Ectodermal cell (in vitro differentiated cells): ENCODE results near the gene SHISA2. TPM values are rescaled to one million over a fixed set of nuclear protein-coding genes. Genes with fewer than 3 reads are reported as not detected.
"Not testable (repeated sequence)": the region's sequence is repeated elsewhere in the genome, so short reads cannot be mapped to it uniquely, and the experiment has no call there.

Experiments
- H3K27ac ChIP-seq: 2 replicates; pipeline ENCODE4 v1.7.0; 2013; ENCODE audit warnings: mild to moderate bottlenecking, low read depth, low read length; ENCODE audit not compliant: insufficient read depth, poor library complexity, severe bottlenecking
- H3K27me3 ChIP-seq: 2 replicates; pipeline ENCODE4 v1.7.0; 2013; ENCODE audit warnings: mild to moderate bottlenecking, low read length; ENCODE audit not compliant: insufficient read depth, control insufficient read depth, poor library complexity, severe bottlenecking
- H3K36me3 ChIP-seq: one replicate; pipeline ENCODE4 v1.7.0; 2013; ENCODE audit warnings: low read length; ENCODE audit not compliant: control insufficient read depth, insufficient read depth
- H3K4me1 ChIP-seq: one replicate; pipeline ENCODE4 v1.7.0; 2013; ENCODE audit warnings: low read length; ENCODE audit not compliant: control insufficient read depth, insufficient read depth
- H3K4me3 ChIP-seq: 2 replicates; pipeline ENCODE4 v1.7.0; 2013; ENCODE audit warnings: low read depth, low read length, control low read depth; ENCODE audit not compliant: insufficient read depth
- H3K9me3 ChIP-seq: 2 replicates; pipeline ENCODE4 v1.7.0; 2013; ENCODE audit warnings: mild to moderate bottlenecking, low read length, moderate library complexity; ENCODE audit not compliant: control insufficient read depth
- WGBS, 2 experiments: methylation state at CpG; one replicate each; pipeline ENCODE4 v1.1.7; 2013; ENCODE audit warnings: missing lambda C conversion rate in 2 of 2; 5-methylcytosine and 5-hydroxymethylcytosine counted together
- polyA plus RNA-seq, 4 experiments: library from polyadenylated mRNA; stranded (reverse); fragments of 50-300 nt; gene quantifications; one replicate each; pipeline ENCODE4 v1.2.3, GENCODE V29; 2013

Gene SHISA2
- 63.9 TPM for polyA plus RNA-seq (2013, experiment 1 of 4)
- 124 TPM for polyA plus RNA-seq (2013, experiment 2 of 4)
- polyA plus RNA-seq (2013, experiment 3 of 4): 86.6 TPM
- polyA plus RNA-seq (2013, experiment 4 of 4): 101 TPM

DNA sequence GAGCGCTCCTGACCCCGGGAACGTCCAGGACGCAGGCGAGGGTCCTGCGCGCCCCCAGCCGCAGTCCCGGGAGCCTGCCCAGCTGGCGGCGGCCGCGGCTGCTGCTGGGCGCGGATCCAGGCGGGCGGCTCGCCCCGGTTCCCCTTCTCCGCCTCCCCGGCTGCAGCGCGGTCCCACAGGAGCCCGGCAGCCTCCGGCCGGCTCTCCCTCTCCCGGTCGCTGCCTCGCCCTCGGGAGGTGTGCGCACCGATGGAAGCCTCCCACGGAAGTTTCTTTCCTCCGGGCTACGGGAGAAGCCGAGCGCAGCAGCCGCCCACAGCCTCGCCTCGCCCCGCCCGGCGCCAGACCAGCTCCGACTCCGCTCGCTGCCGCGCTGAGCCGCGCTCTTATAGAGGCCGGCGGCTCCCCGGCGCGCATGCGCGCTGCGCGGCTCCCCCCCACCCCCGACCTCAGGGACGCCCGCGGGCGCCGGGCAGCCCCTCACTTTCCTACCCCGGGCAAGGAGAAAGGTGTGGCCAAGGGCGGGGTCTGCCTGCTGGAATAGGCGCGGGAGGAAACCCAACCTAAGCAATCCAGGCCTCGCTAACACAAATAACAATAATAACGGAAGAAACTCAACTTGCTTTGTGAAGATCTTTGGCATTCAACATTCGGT is at the start of gene SHISA2:
Gene SHISA2, minus strand, starts transcription at position 360 of the 655 bp plus-strand sequence. CDS start 1,041 bp downstream, outside the sequence.
- Histone ChIP-seq H3K4me1 (no peaks in the 10 kb centered on the region), H3K27ac (no peak within 1 kb of the TSS), H3K9me3 (no peaks in the 10 kb centered on the region), H3K27me3 (peaks cover 74% of the 10 kb centered on the region), H3K4me3 (peak within 1 kb of the TSS; percentile 61), H3K36me3 (peaks cover 3% of the 10 kb centered on the region)
- 2% methylated on average over 72 of the region's 72 CpGs for WGBS, 2 experiments

- H3K36me3 ChIP-seq: no peaks in the 10 kb centered on the region
- no peaks in the 10 kb centered on the region for H3K27me3 ChIP-seq
- no peaks in the 10 kb centered on the region for H3K4me1 ChIP-seq
- 83 to 86% methylated on average over 14 of the region's 14 CpGs for WGBS, 2 experiments
- no peak overlapping the region for H3K27ac ChIP-seq
- no peak overlapping the region for H3K4me3 ChIP-seq
- H3K9me3 ChIP-seq: no peaks in the 10 kb centered on the region
Observed at GRCh38 chr13:26095846-26096610, 44.2 kb upstream of the SHISA2 start.

DNA sequence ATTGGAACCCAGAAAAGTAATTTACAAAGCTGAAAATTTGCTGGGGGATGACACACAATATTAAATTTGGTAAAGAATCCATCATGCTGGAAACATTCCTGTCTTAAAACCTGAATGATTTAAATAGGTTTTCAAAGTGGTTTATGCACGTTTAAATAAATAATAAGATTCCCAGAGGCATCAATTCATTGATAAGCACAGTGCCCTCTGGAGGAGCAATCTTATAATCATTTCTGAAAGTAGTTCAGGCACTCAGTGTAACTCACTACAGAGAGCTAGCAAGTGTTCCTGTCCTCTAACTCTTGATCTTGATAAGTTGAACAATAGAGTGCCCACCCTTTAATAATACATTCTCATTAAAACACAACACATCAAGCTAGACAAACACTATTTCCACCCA is 43.5 kb upstream of the SHISA2 start:
- Histone ChIP-seq H3K27me3 (no peaks in the 10 kb centered on the region), H3K4me3 (no peak overlapping the region), H3K27ac (no peak overlapping the region), H3K4me1 (no peaks in the 10 kb centered on the region), H3K9me3 (no peaks in the 10 kb centered on the region), H3K36me3 (no peaks in the 10 kb centered on the region)
- WGBS, 2 experiments: 50% methylated on average over 1 of the region's 1 CpG; no CpG with 5 or more reads in 1 of the 2 experiments

DNA sequence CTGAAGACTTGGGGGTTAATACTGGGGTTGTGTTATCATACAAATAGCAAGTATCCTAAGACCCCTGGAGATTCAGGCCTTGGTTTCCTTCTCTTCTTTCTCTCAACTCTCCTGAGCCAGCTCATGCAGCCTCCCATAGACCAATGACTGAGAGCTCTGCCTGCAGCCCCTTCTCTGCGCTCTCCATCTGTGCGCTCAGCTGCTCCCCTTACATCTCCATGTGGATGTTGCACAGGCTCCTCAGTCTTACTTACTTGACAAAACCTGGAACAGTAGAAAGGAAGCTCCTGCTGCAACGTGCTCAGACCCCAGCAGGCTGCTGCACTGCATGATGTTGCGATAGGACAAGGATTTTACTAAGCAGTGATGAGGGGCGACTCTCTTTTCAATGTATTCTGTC is 25.0 kb upstream of the SHISA2 start:
- not testable (repeated sequence) for H3K4me3 ChIP-seq, H3K36me3 ChIP-seq, H3K4me1 ChIP-seq, H3K9me3 ChIP-seq, H3K27me3 ChIP-seq, H3K27ac ChIP-seq
- 90% methylated on average over 5 of the region's 5 CpGs for whole genome bisulfite sequencing, 2 experiments

GRCh38 chr13:26075498-26075897 is 23.7 kb upstream of the SHISA2 start:
- 79 to 81% methylated on average over 6 of the region's 6 CpGs for WGBS, 2 experiments
- Histone ChIP-seq H3K4me3 (no peak overlapping the region), H3K4me1 (no peaks in the 10 kb centered on the region), H3K36me3 (no peaks in the 10 kb centered on the region), H3K27me3 (no peaks in the 10 kb centered on the region), H3K9me3 (no peaks in the 10 kb centered on the region), H3K27ac (no peak overlapping the region)

- Histone ChIP-seq H3K27me3 (no peaks in the 10 kb centered on the region), H3K4me3 (no peak overlapping the region), H3K4me1 (no peaks in the 10 kb centered on the region), H3K9me3 (no peaks in the 10 kb centered on the region), H3K36me3 (no peaks in the 10 kb centered on the region), H3K27ac (no peak overlapping the region)
- 78% methylated on average over 16 of the region's 16 CpGs for WGBS, 2 experiments
Observed at GRCh38 chr13:26074706-26075105, 22.9 kb upstream of the SHISA2 start.

- not testable (repeated sequence) for H3K27me3 ChIP-seq, H3K27ac ChIP-seq, H3K4me1 ChIP-seq, H3K4me3 ChIP-seq, H3K36me3 ChIP-seq, H3K9me3 ChIP-seq
- 43 to 78% methylated on average over 1 to 2 of the region's 7 CpGs for WGBS, 2 experiments
Observed at GRCh38 chr13:26072335-26072734, 20.5 kb upstream of the SHISA2 start.

- Histone ChIP-seq H3K36me3 (no peaks in the 10 kb centered on the region), H3K27me3 (no peaks in the 10 kb centered on the region)
- WGBS, 2 experiments: 86 to 91% methylated on average over 2 of the region's 2 CpGs
Observed at GRCh38 chr13:26071691-26072090, 19.9 kb upstream of the SHISA2 start.

GRCh38 chr13:26069642-26070041 is 17.8 kb upstream of the SHISA2 start:
- H3K27ac ChIP-seq, H3K27me3 ChIP-seq, H3K36me3 ChIP-seq, H3K4me1 ChIP-seq, H3K4me3 ChIP-seq, H3K9me3 ChIP-seq: not testable (repeated sequence)
- WGBS, 2 experiments: 96 to 97% methylated on average over 7 of the region's 8 CpGs

More at GRCh38 chr13:26071691-26072090, 19.9 kb upstream of the SHISA2 start:
- H3K4me3 ChIP-seq: no peak overlapping the region
- no peaks in the 10 kb centered on the region for H3K9me3 ChIP-seq
- H3K27ac ChIP-seq: no peak overlapping the region
- H3K4me1 ChIP-seq: no peaks in the 10 kb centered on the region

GRCh38 chr13:26068372-26068771 is 16.6 kb upstream of the SHISA2 start:
- H3K27ac ChIP-seq, H3K27me3 ChIP-seq, H3K4me1 ChIP-seq, H3K4me3 ChIP-seq, H3K36me3 ChIP-seq, H3K9me3 ChIP-seq: not testable (repeated sequence)
- 91 to 92% methylated on average over 2 of the region's 2 CpGs for WGBS, 2 experiments
